T-helper 2 cell treated with Interferon-gamma antibody and Interleukin-4, amounts not matched to agents 5 μg/mL and 100 μg/mL, for 36 hours (primary cell): ENCODE measurements around the gene CMTM8.
A peak's percentile ranks its signal among the peaks of the same experiment; 100 is the strongest.
"Not testable (repeated sequence)": the region's sequence is repeated elsewhere in the genome, so short reads cannot be mapped to it uniquely, and the experiment has no call there.

Experiments used
- DNase-seq: peaks from one replicate; pipeline ENCODE4 v3.0.0; 2021; ENCODE audit warnings: low spot score
- H3K27ac Mint-ChIP-seq: one replicate; pipeline ENCODE4 v1.8.0; 2021; ENCODE audit warnings: mild to moderate bottlenecking, mixed read lengths
- H3K27me3 Mint-ChIP-seq: one replicate; pipeline ENCODE4 v1.8.0; 2021; ENCODE audit warnings: low read depth, mixed read lengths
- H3K36me3 Mint-ChIP-seq: one replicate; pipeline ENCODE4 v1.8.0; 2021; ENCODE audit warnings: low read depth, mixed read lengths
- H3K4me1 Mint-ChIP-seq: one replicate; pipeline ENCODE4 v1.8.0; 2021; ENCODE audit warnings: low read depth, mixed read lengths
- H3K4me3 Mint-ChIP-seq: one replicate; pipeline ENCODE4 v1.8.0; 2022; ENCODE audit warnings: mild to moderate bottlenecking, moderate library complexity, mixed read lengths
- H3K9me3 Mint-ChIP-seq: one replicate; pipeline ENCODE4 v1.8.0; 2021; ENCODE audit warnings: mixed read lengths

CMTM8 gene

GRCh38 chr3:32383136-32383711, 144.7 kb downstream of the CMTM8 start:
- H3K27ac Mint-ChIP-seq = no peak overlapping the region
- no peak for DNase-seq
- H3K4me3 Mint-ChIP-seq = no peak overlapping the region
- H3K4me1 Mint-ChIP-seq = peaks cover 7% of the 10 kb centered on the region
- peaks cover 6% of the 10 kb centered on the region for H3K27me3 Mint-ChIP-seq
- no peaks in the 10 kb centered on the region for H3K9me3 Mint-ChIP-seq
- no peaks in the 10 kb centered on the region for H3K36me3 Mint-ChIP-seq

GRCh38 chr3:32384938-32385337, 146.5 kb downstream of the CMTM8 start:
- no peak for DNase-seq
- Mint-ChIP-seq H3K9me3 (no peaks in the 10 kb centered on the region), H3K4me3 (no peak overlapping the region), H3K36me3 (no peaks in the 10 kb centered on the region), H3K4me1 (peaks cover 5% of the 10 kb centered on the region), H3K27me3 (peaks cover 3% of the 10 kb centered on the region), H3K27ac (no peak overlapping the region)

- H3K27me3 Mint-ChIP-seq = no peaks in the 10 kb centered on the region
- H3K36me3 Mint-ChIP-seq = peaks cover 7% of the 10 kb centered on the region
- peaks cover 12% of the 10 kb centered on the region for H3K4me1 Mint-ChIP-seq
- H3K27ac Mint-ChIP-seq = no peak overlapping the region
- no peaks in the 10 kb centered on the region for H3K9me3 Mint-ChIP-seq
- no peak overlapping the region for H3K4me3 Mint-ChIP-seq
- DNase-seq = no peak
These were observed 149.0 kb downstream of the CMTM8 start for GRCh38 chr3:32387512-32387911.

- H3K9me3 Mint-ChIP-seq, H3K27ac Mint-ChIP-seq, DNase-seq, H3K27me3 Mint-ChIP-seq, H3K4me3 Mint-ChIP-seq: not testable (repeated sequence)
- Mint-ChIP-seq H3K36me3 (peaks cover 15% of the 10 kb centered on the region), H3K4me1 (peaks cover 26% of the 10 kb centered on the region)
These were observed 151.1 kb downstream of the CMTM8 start for GRCh38 chr3:32389577-32389976.

- Mint-ChIP-seq H3K4me1 (peaks cover 44% of the 10 kb centered on the region), H3K36me3 (peaks cover 25% of the 10 kb centered on the region), H3K9me3 (no peaks in the 10 kb centered on the region), H3K4me3 (peak within 1 kb of the TSS; percentile 98), H3K27me3 (no peaks in the 10 kb centered on the region), H3K27ac (peak within 1 kb of the TSS; percentile 96)
- peak; percentile 66 for DNase-seq
These were observed 153.4 kb downstream of the CMTM8 start, which contains the start of gene CMTM7 for GRCh38 chr3:32391643-32392535. Gene CMTM7 (plus strand): TSS chr3:32391853. CDS start chr3:32391907, 54 bp downstream.

GRCh38 chr3:32392536-32393302, 154.2 kb downstream of the CMTM8 start:
- H3K4me3 Mint-ChIP-seq = peak overlapping the region; percentile 98
- H3K27ac Mint-ChIP-seq = peak overlapping the region; percentile 96
- no peaks in the 10 kb centered on the region for H3K9me3 Mint-ChIP-seq
- H3K27me3 Mint-ChIP-seq = no peaks in the 10 kb centered on the region
- peaks cover 46% of the 10 kb centered on the region for H3K4me1 Mint-ChIP-seq
- DNase-seq = peak; percentile 36
- H3K36me3 Mint-ChIP-seq = peaks cover 26% of the 10 kb centered on the region

GRCh38 chr3:32395496-32395895, 157.0 kb downstream of the CMTM8 start:
- Mint-ChIP-seq H3K27me3 (no peaks in the 10 kb centered on the region), H3K4me3 (no peak overlapping the region), H3K27ac (peak overlapping the region; percentile 5), H3K36me3 (peaks cover 26% of the 10 kb centered on the region), H3K4me1 (peaks cover 64% of the 10 kb centered on the region), H3K9me3 (no peaks in the 10 kb centered on the region)
- no peak for DNase-seq

- DNase-seq = no peak
- Mint-ChIP-seq H3K36me3 (peaks cover 17% of the 10 kb centered on the region), H3K27ac (no peak overlapping the region), H3K9me3 (no peaks in the 10 kb centered on the region), H3K27me3 (no peaks in the 10 kb centered on the region), H3K4me3 (no peak overlapping the region), H3K4me1 (peaks cover 69% of the 10 kb centered on the region)
These were observed 159.5 kb downstream of the CMTM8 start for GRCh38 chr3:32397941-32398340.

- H3K4me1 Mint-ChIP-seq = peaks cover 66% of the 10 kb centered on the region
- peak overlapping the region; percentile 17 for H3K27ac Mint-ChIP-seq
- H3K9me3 Mint-ChIP-seq = no peaks in the 10 kb centered on the region
- no peak overlapping the region for H3K4me3 Mint-ChIP-seq
- H3K27me3 Mint-ChIP-seq = no peaks in the 10 kb centered on the region
- peaks cover 17% of the 10 kb centered on the region for H3K36me3 Mint-ChIP-seq
- DNase-seq = no peak
These were observed 160.1 kb downstream of the CMTM8 start for GRCh38 chr3:32398531-32398930.

- H3K27ac Mint-ChIP-seq = peak overlapping the region; percentile 17
- peaks cover 16% of the 10 kb centered on the region for H3K36me3 Mint-ChIP-seq
- DNase-seq = no peak
- peaks cover 63% of the 10 kb centered on the region for H3K4me1 Mint-ChIP-seq
- no peaks in the 10 kb centered on the region for H3K27me3 Mint-ChIP-seq
- no peaks in the 10 kb centered on the region for H3K9me3 Mint-ChIP-seq
- H3K4me3 Mint-ChIP-seq = no peak overlapping the region
These were observed 160.6 kb downstream of the CMTM8 start for GRCh38 chr3:32399030-32399620.

- Mint-ChIP-seq H3K9me3 (no peaks in the 10 kb centered on the region), H3K4me3 (peak overlapping the region; percentile 89), H3K27ac (peak overlapping the region; percentile 98), H3K4me1 (peaks cover 58% of the 10 kb centered on the region), H3K36me3 (peaks cover 20% of the 10 kb centered on the region), H3K27me3 (no peaks in the 10 kb centered on the region)
- DNase-seq = no peak
These were observed 162.6 kb downstream of the CMTM8 start for GRCh38 chr3:32401126-32401525.

- Mint-ChIP-seq H3K4me3 (peak overlapping the region; percentile 89), H3K4me1 (peaks cover 57% of the 10 kb centered on the region), H3K9me3 (no peaks in the 10 kb centered on the region), H3K36me3 (peaks cover 20% of the 10 kb centered on the region), H3K27me3 (no peaks in the 10 kb centered on the region), H3K27ac (peak overlapping the region; percentile 98)
- DNase-seq = peak; percentile 52
These were observed 163.1 kb downstream of the CMTM8 start for GRCh38 chr3:32401556-32402081.

- no peaks in the 10 kb centered on the region for H3K9me3 Mint-ChIP-seq
- DNase-seq = no peak
- peaks cover 22% of the 10 kb centered on the region for H3K36me3 Mint-ChIP-seq
- no peak overlapping the region for H3K4me3 Mint-ChIP-seq
- no peaks in the 10 kb centered on the region for H3K27me3 Mint-ChIP-seq
- H3K27ac Mint-ChIP-seq = peak overlapping the region; percentile 26
- H3K4me1 Mint-ChIP-seq = peaks cover 51% of the 10 kb centered on the region
These were observed 165.2 kb downstream of the CMTM8 start for GRCh38 chr3:32403663-32404062.
